Measurements from ENCODE around the gene SPATA13.

SPATA13 gene

GRCh38 chr13:24288870-24289269 is 128.3 kb downstream of the SPATA13 start:
- H3K79me2 ChIP-seq (ENCODE audit: control insufficient read depth, insufficient read depth, low read length, poor library complexity) = no peaks in the 10 kb centered on the region
- WGBS (ENCODE audit: extremely low coverage, insufficient coverage, insufficient read length) = no CpG with 5 or more reads among the region's 5 CpGs

GRCh38 chr13:24290280-24290932 is 129.9 kb downstream of the SPATA13 start:
- no peak for DNase-seq
- Histone ChIP-seq H3K14ac (ENCODE audit: low read length) (no peak overlapping the region), H3K4me1 (ENCODE audit: control insufficient read depth in 1 of 2, insufficient read depth in 2 of 2, low read length in 2 of 2) (no peaks in the 10 kb centered on the region), H3K36me3 (ENCODE audit: control insufficient read depth in 1 of 2, insufficient read depth in 2 of 2, low read length in 2 of 2) (no peaks in the 10 kb centered on the region), H3K79me2 (ENCODE audit: control insufficient read depth, insufficient read depth, low read length, poor library complexity) (no peaks in the 10 kb centered on the region), H2BK12ac (ENCODE audit: low read length) (no peak overlapping the region), H2AFZ (ENCODE audit: insufficient read depth, low read length, poor library complexity) (no peak overlapping the region), H3K4ac (ENCODE audit: low read depth, low read length) (no peak overlapping the region), H3K27ac (ENCODE audit: low read depth, low read length) (no peak overlapping the region), H3K9ac (ENCODE audit: low read length) (no peak overlapping the region), H3K4me3 (ENCODE audit: low read depth, low read length) (no peak overlapping the region), H4K12ac (ENCODE audit: low read depth, low read length) (no peak overlapping the region), H2BK5ac (ENCODE audit: low read depth, low read length, poor library complexity) (no peak overlapping the region), H3K4me2 (ENCODE audit: low read length) (no peak overlapping the region), H3K9me3 (ENCODE audit: insufficient read depth, low read depth, low read length) (peaks cover 1% of the 10 kb centered on the region), H3K79me1 (ENCODE audit: low read length) (no peaks in the 10 kb centered on the region), H4K91ac (ENCODE audit: low read depth, low read length) (no peak overlapping the region), H3K18ac (ENCODE audit: low read length) (no peak overlapping the region), H4K8ac (ENCODE audit: low read depth, low read length) (no peak overlapping the region), H3K27me3 (ENCODE audit: insufficient read depth, low read length) (no peaks in the 10 kb centered on the region), H3K23ac (ENCODE audit: low read length) (no peak overlapping the region), H2AK5ac (ENCODE audit: low read length) (no peak overlapping the region), H2BK120ac (ENCODE audit: insufficient read depth, low read length, poor library complexity) (no peak overlapping the region)
- no CpG with 5 or more reads among the region's 20 CpGs for WGBS (ENCODE audit: extremely low coverage, insufficient coverage, insufficient read length)

More at GRCh38 chr13:24288870-24289269, 128.3 kb downstream of the SPATA13 start:
- Histone ChIP-seq H3K27ac (ENCODE audit: low read depth, low read length) (no peak overlapping the region), H3K14ac (ENCODE audit: low read length) (no peak overlapping the region), H2BK12ac (ENCODE audit: low read length) (no peak overlapping the region), H2AK5ac (ENCODE audit: low read length) (no peak overlapping the region), H3K9ac (ENCODE audit: low read length) (no peak overlapping the region), H3K9me3 (ENCODE audit: insufficient read depth, low read depth, low read length) (peaks cover 1% of the 10 kb centered on the region), H3K4me1 (ENCODE audit: control insufficient read depth in 1 of 2, insufficient read depth in 2 of 2, low read length in 2 of 2) (no peaks in the 10 kb centered on the region), H2BK5ac (ENCODE audit: low read depth, low read length, poor library complexity) (no peak overlapping the region), H4K91ac (ENCODE audit: low read depth, low read length) (no peak overlapping the region), H3K4me2 (ENCODE audit: low read length) (no peak overlapping the region), H3K23ac (ENCODE audit: low read length) (no peak overlapping the region), H3K4me3 (ENCODE audit: low read depth, low read length) (no peak overlapping the region), H3K27me3 (ENCODE audit: insufficient read depth, low read length) (no peaks in the 10 kb centered on the region), H4K8ac (ENCODE audit: low read depth, low read length) (no peak overlapping the region), H2BK120ac (ENCODE audit: insufficient read depth, low read length, poor library complexity) (no peak overlapping the region), H3K4ac (ENCODE audit: low read depth, low read length) (no peak overlapping the region), H3K36me3 (ENCODE audit: control insufficient read depth in 1 of 2, insufficient read depth in 2 of 2, low read length in 2 of 2) (no peaks in the 10 kb centered on the region), H4K12ac (ENCODE audit: low read depth, low read length) (no peak overlapping the region), H2AFZ (ENCODE audit: insufficient read depth, low read length, poor library complexity) (no peak overlapping the region), H3K18ac (ENCODE audit: low read length) (no peak overlapping the region), H3K79me1 (ENCODE audit: low read length) (no peaks in the 10 kb centered on the region)
- peak in 1 of 2 donors; percentile 51 for DNase-seq

DNA sequence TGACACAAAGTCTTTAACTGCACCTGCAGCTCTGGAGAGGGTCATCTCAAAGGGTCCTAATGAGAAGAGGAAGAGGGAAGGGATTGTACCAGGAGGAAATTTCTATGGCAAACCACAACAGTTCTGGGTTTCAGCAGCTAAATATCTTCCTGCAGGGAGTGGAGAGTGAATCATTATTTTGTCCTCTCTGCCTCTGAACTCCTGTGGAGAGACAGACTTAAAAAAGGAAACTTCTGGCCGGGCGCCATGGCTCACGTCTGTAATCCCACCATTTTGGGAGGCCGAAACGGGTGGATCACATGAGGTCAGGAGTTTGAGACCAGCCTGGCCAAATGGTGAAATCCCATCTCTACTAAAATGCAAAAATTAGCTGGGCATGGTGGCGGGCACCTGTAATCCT is 132.0 kb downstream of the SPATA13 start:
- WGBS (ENCODE audit: extremely low coverage, insufficient coverage, insufficient read length) = no CpG with 5 or more reads among the region's 6 CpGs
- no peak overlapping the region for H4K8ac ChIP-seq (ENCODE audit: low read depth, low read length)
- H2AK5ac ChIP-seq (ENCODE audit: low read length) = no peak overlapping the region
- H3K79me1 ChIP-seq (ENCODE audit: low read length) = no peaks in the 10 kb centered on the region
- H2AFZ ChIP-seq (ENCODE audit: insufficient read depth, low read length, poor library complexity) = no peak overlapping the region
- H3K79me2 ChIP-seq (ENCODE audit: control insufficient read depth, insufficient read depth, low read length, poor library complexity) = no peaks in the 10 kb centered on the region
- no peak for DNase-seq
- no peak overlapping the region for H2BK12ac ChIP-seq (ENCODE audit: low read length)
- no peaks in the 10 kb centered on the region for H3K9me3 ChIP-seq (ENCODE audit: insufficient read depth, low read depth, low read length)
- H3K4me1 ChIP-seq (ENCODE audit: control insufficient read depth in 1 of 2, insufficient read depth in 2 of 2, low read length in 2 of 2) = no peaks in the 10 kb centered on the region
- no peaks in the 10 kb centered on the region for H3K27me3 ChIP-seq (ENCODE audit: insufficient read depth, low read length)
- no peak overlapping the region for H3K14ac ChIP-seq (ENCODE audit: low read length)
- H4K12ac ChIP-seq (ENCODE audit: low read depth, low read length) = no peak overlapping the region
- no peak overlapping the region for H3K27ac ChIP-seq (ENCODE audit: low read depth, low read length)
- H3K4ac ChIP-seq (ENCODE audit: low read depth, low read length) = no peak overlapping the region
- H3K9ac ChIP-seq (ENCODE audit: low read length) = no peak overlapping the region
- H3K4me3 ChIP-seq (ENCODE audit: low read depth, low read length) = no peak overlapping the region
- no peak overlapping the region for H4K91ac ChIP-seq (ENCODE audit: low read depth, low read length)
- no peak overlapping the region for H3K23ac ChIP-seq (ENCODE audit: low read length)
- H3K36me3 ChIP-seq (ENCODE audit: control insufficient read depth in 1 of 2, insufficient read depth in 2 of 2, low read length in 2 of 2) = no peaks in the 10 kb centered on the region
- H3K18ac ChIP-seq (ENCODE audit: low read length) = no peak overlapping the region
- H2BK5ac ChIP-seq (ENCODE audit: low read depth, low read length, poor library complexity) = no peak overlapping the region
- no peak overlapping the region for H3K4me2 ChIP-seq (ENCODE audit: low read length)
- no peak overlapping the region for H2BK120ac ChIP-seq (ENCODE audit: insufficient read depth, low read length, poor library complexity)

DNA sequence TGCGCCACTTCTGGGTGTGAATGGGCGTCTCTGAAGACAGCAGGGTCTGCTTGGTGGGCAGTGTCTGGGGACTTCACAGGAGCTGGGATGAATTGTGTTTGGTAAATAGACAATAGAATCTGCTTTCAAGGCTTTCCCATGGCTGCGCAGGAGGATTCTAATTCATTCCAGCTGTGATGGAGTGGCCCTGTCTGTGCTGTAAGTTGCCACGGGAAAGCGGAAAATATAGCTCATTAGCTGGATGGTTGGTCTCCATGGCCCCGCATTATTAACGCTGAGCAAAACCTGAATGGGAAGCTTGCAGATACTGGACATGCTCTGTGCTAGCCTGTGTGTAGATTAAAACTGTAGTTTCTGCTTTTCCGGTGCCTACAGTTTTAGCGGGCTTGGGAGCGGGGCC is 133.2 kb downstream of the SPATA13 start:
- Histone ChIP-seq H3K4me1 (ENCODE audit: control insufficient read depth in 1 of 2, insufficient read depth in 2 of 2, low read length in 2 of 2) (no peaks in the 10 kb centered on the region), H4K91ac (ENCODE audit: low read depth, low read length) (no peak overlapping the region), H3K23ac (ENCODE audit: low read length) (no peak overlapping the region), H3K79me1 (ENCODE audit: low read length) (no peaks in the 10 kb centered on the region), H2AK5ac (ENCODE audit: low read length) (no peak overlapping the region), H2BK120ac (ENCODE audit: insufficient read depth, low read length, poor library complexity) (no peak overlapping the region), H2BK5ac (ENCODE audit: low read depth, low read length, poor library complexity) (no peak overlapping the region), H3K9me3 (ENCODE audit: insufficient read depth, low read depth, low read length) (no peaks in the 10 kb centered on the region), H3K4me3 (ENCODE audit: low read depth, low read length) (no peak overlapping the region), H3K14ac (ENCODE audit: low read length) (no peak overlapping the region), H3K9ac (ENCODE audit: low read length) (no peak overlapping the region), H3K27me3 (ENCODE audit: insufficient read depth, low read length) (no peaks in the 10 kb centered on the region), H2AFZ (ENCODE audit: insufficient read depth, low read length, poor library complexity) (no peak overlapping the region), H3K18ac (ENCODE audit: low read length) (no peak overlapping the region), H4K8ac (ENCODE audit: low read depth, low read length) (no peak overlapping the region), H4K12ac (ENCODE audit: low read depth, low read length) (no peak overlapping the region), H3K27ac (ENCODE audit: low read depth, low read length) (no peak overlapping the region), H2BK12ac (ENCODE audit: low read length) (no peak overlapping the region), H3K4me2 (ENCODE audit: low read length) (no peak overlapping the region), H3K36me3 (ENCODE audit: control insufficient read depth in 1 of 2, insufficient read depth in 2 of 2, low read length in 2 of 2) (peaks cover 0 to 3% of the 10 kb centered on the region in 2 experiments), H3K4ac (ENCODE audit: low read depth, low read length) (no peak overlapping the region), H3K79me2 (ENCODE audit: control insufficient read depth, insufficient read depth, low read length, poor library complexity) (no peaks in the 10 kb centered on the region)
- WGBS (ENCODE audit: extremely low coverage, insufficient coverage, insufficient read length) = no CpG with 5 or more reads among the region's 10 CpGs
- DNase-seq = no peak

Data from trophoblast cell (in vitro differentiated cells and primary cell).